Neutrophil (primary cell): ENCODE data around the gene CYTIP.

ENCODE experiments used
- H3K27ac ChIP-seq: fragments of 200-600 bp; sonication (generic); 2 replicates; pipeline ENCODE4 v1.5.1; 2016; ENCODE audit warnings: mild to moderate bottlenecking, moderate library complexity
- H3K27me3 ChIP-seq: fragments of 200-600 bp; sonication (generic); 2 replicates; pipeline ENCODE4 v1.6.0; 2016; ENCODE audit warnings: mild to moderate bottlenecking
- H3K36me3 ChIP-seq: fragments of 200-600 bp; sonication (generic); 2 replicates; pipeline ENCODE4 v1.5.1; 2017
- H3K4me1 ChIP-seq, 2 experiments: fragments of 200-600 bp in 1 of 2; sonication (generic) in 1 of 2; 1 replicate in 1 of 2; 2 replicates in 1 of 2; pipeline versions ENCODE4 v1.5.1 to v1.6.1; 2013 to 2016; ENCODE audit warnings: low read depth in 1 of 2, low read length in 1 of 2, mild to moderate bottlenecking in 1 of 2, moderate library complexity in 1 of 2; ENCODE audit not compliant: control insufficient read depth in 1 of 2, insufficient read depth in 1 of 2
- H3K4me3 ChIP-seq, 2 experiments: fragments of 200-600 bp in 1 of 2; sonication (generic) in 1 of 2; 1 replicate in 1 of 2; 2 replicates in 1 of 2; pipeline ENCODE4 v1.5.1; 2013 to 2016; ENCODE audit warnings: low read depth in 1 of 2, low read length in 1 of 2, mild to moderate bottlenecking in 1 of 2, moderate library complexity in 1 of 2
- H3K9me3 ChIP-seq: fragments of 200-600 bp; sonication (generic); 2 replicates; pipeline ENCODE4 v1.5.1; 2016
- TF ChIP-seq, protein P1 (sequence below): fragments of 200-600 bp; sonication (generic); IDR thresholded peaks from 2 replicates; pipeline ENCODE4 v1.5.1; 2016; ENCODE audit warnings: antibody characterized with exemption

The CYTIP gene

DNA sequence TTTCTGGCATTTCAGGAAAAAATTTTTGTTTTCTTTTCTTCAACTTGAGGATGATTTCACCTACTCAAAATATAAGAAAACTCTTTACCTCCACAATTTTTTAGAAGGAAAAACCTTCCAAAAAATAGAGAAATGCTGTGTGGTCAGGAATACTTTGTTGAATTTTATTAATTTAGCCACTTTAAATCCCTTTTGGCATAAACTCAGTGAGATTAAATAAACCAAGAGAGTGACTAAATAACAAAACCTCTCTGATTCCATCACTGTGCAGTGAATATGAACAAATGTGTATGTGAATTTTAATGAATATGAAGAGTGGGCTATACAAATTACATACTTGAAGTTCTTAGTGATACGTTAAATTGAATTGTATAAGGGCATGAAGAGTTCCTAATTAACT, 25.8 kb upstream of the CYTIP start:
- H3K36me3 ChIP-seq: no peaks in the 10 kb centered on the region
- H3K27me3 ChIP-seq: no peaks in the 10 kb centered on the region
- H3K9me3 ChIP-seq: no peaks in the 10 kb centered on the region
- peak overlapping the region; percentile 28 to 53 for H3K4me3 ChIP-seq
- TF ChIP-seq, protein P1, sequence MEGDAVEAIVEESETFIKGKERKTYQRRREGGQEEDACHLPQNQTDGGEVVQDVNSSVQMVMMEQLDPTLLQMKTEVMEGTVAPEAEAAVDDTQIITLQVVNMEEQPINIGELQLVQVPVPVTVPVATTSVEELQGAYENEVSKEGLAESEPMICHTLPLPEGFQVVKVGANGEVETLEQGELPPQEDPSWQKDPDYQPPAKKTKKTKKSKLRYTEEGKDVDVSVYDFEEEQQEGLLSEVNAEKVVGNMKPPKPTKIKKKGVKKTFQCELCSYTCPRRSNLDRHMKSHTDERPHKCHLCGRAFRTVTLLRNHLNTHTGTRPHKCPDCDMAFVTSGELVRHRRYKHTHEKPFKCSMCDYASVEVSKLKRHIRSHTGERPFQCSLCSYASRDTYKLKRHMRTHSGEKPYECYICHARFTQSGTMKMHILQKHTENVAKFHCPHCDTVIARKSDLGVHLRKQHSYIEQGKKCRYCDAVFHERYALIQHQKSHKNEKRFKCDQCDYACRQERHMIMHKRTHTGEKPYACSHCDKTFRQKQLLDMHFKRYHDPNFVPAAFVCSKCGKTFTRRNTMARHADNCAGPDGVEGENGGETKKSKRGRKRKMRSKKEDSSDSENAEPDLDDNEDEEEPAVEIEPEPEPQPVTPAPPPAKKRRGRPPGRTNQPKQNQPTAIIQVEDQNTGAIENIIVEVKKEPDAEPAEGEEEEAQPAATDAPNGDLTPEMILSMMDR: no peak
- peaks cover 36 to 46% of the 10 kb centered on the region in 2 experiments for H3K4me1 ChIP-seq
- H3K27ac ChIP-seq: peak overlapping the region; percentile 97

GRCh38 chr2:157468931-157469708, 25.2 kb upstream of the CYTIP start:
- H3K9me3 ChIP-seq: no peaks in the 10 kb centered on the region
- peak overlapping the region; percentile 40 to 53 for H3K4me3 ChIP-seq
- H3K27me3 ChIP-seq: no peaks in the 10 kb centered on the region
- peaks cover 36 to 46% of the 10 kb centered on the region in 2 experiments for H3K4me1 ChIP-seq
- peak overlapping the region; percentile 97 for H3K27ac ChIP-seq
- H3K36me3 ChIP-seq: no peaks in the 10 kb centered on the region
- TF ChIP-seq, protein P1: peak; percentile 34

DNA sequence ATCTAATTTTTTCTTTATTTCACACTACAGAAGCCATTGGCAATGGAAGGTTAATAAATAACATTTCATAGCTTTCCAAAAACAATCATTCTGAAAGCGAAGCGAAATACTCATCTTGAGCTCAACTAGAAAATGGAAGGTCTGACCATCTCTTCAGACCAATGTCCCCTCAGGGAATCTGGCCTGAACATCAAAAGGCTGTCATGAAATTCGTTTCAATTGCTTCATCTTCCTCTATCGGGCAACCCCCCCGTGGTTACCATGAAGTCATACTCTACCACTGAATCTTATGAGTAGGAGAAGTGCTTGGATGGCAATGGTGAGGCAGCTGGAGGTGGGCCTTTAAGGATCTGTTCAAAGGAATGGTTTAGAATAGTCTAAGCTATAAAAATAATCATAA, 22.9 kb upstream of the CYTIP start:
- H3K27me3 ChIP-seq: no peaks in the 10 kb centered on the region
- no peaks in the 10 kb centered on the region for H3K9me3 ChIP-seq
- H3K4me1 ChIP-seq: peaks cover 36 to 46% of the 10 kb centered on the region in 2 experiments
- H3K27ac ChIP-seq: peak overlapping the region; percentile 97
- TF ChIP-seq, protein P1: no peak
- H3K36me3 ChIP-seq: no peaks in the 10 kb centered on the region
- no peak overlapping the region for H3K4me3 ChIP-seq

GRCh38 chr2:157465554-157465953, 21.7 kb upstream of the CYTIP start:
- Histone ChIP-seq H3K4me3 (no peak overlapping the region), H3K36me3 (no peaks in the 10 kb centered on the region), H3K27me3 (no peaks in the 10 kb centered on the region), H3K4me1 (peaks cover 34 to 38% of the 10 kb centered on the region in 2 experiments), H3K9me3 (no peaks in the 10 kb centered on the region), H3K27ac (no peak overlapping the region)
- TF ChIP-seq, protein P1: no peak

GRCh38 chr2:157463002-157463401, 19.1 kb upstream of the CYTIP start:
- no peaks in the 10 kb centered on the region for H3K9me3 ChIP-seq
- H3K4me3 ChIP-seq: no peak overlapping the region
- TF ChIP-seq, protein P1: no peak
- no peaks in the 10 kb centered on the region for H3K36me3 ChIP-seq
- H3K27me3 ChIP-seq: no peaks in the 10 kb centered on the region
- H3K27ac ChIP-seq: no peak overlapping the region
- H3K4me1 ChIP-seq: peaks cover 8 to 14% of the 10 kb centered on the region in 2 experiments
